GM12878 (cell line): ENCODE data around the gene NKAIN4. TPM values are rescaled to one million over a fixed set of nuclear protein-coding genes. Genes with fewer than 3 reads are reported as not detected.

ENCODE experiments used
- ATAC-seq: fragments of 200-7000 bp; cut with Tn5 transposase; 3 replicates; pipeline ENCODE4 v1.9.1; 2020; ENCODE audit warnings: mild to moderate bottlenecking, moderate library complexity
- BruUV-seq: library from RNA; stranded (reverse); fragments of 400-500 nt; replicated peaks from 2 replicates; lab custom pipeline; 2021; lab: Mats Ljungman, UMichigan
- CTCF ChIA-PET: fragments of 300-600 bp; sonication (Branson Sonifier 250); formaldehyde crosslinking; extraction: SDS; loops from one replicate; lab custom pipeline; 2021; ENCODE audit warnings: inconsistent platforms; lab: Yijun Ruan, JAX
- POLR2A ChIA-PET: fragments of 350-600 bp; formaldehyde crosslinking; extraction: SDS; loops from one replicate; lab custom pipeline; 2021; ENCODE audit warnings: inconsistent platforms; lab: Charles Lee
- RAD21 ChIA-PET: fragments of 300-600 bp; sonication (Branson Sonifier 250); formaldehyde crosslinking; loops from one replicate; lab custom pipeline; 2023; ENCODE audit warnings: antibody characterized with exemption; ENCODE audit not compliant: unreplicated experiment; lab: Charles Lee
- SMC1A ChIA-PET: fragments of 300-600 bp; sonication (Branson Sonifier 250); formaldehyde crosslinking; loops from one replicate; lab custom pipeline; 2023; ENCODE audit not compliant: unreplicated experiment, uncharacterized antibody; lab: Charles Lee
- DNase-seq: peaks from one replicate; pipeline ENCODE4 v3.0.0-alpha.2; 2011; ENCODE audit warnings: low read depth, low spot score
- FAIRE-seq: peaks from 3 replicates; lab custom pipeline; 2011; peaks lifted over from hg19 to GRCh38; lab: Jason Lieb, UNC
- H2AFZ ChIP-seq: 2 replicates; pipeline ENCODE4 v1.6.0; 2011; ENCODE audit warnings: low read depth, low read length, control low read depth; ENCODE audit not compliant: control insufficient read depth
- H3K27ac ChIP-seq: 2 replicates; pipeline ENCODE4 v1.5.1; 2011; ENCODE audit warnings: control low read depth; ENCODE audit not compliant: control insufficient read depth, insufficient read depth
- H3K27me3 ChIP-seq, 2 experiments: replicated peaks in 1 of 2; 2 replicates each; pipeline versions ENCODE4 v1.6.0 to v1.6.1; 2011; ENCODE audit warnings: low read length in 1 of 2; ENCODE audit not compliant: control insufficient read depth in 2 of 2, insufficient read depth in 2 of 2
- H3K36me3 ChIP-seq, 2 experiments: 2 replicates each; pipeline ENCODE4 v1.5.1; 2011; ENCODE audit warnings: low read length in 1 of 2; ENCODE audit not compliant: control insufficient read depth in 2 of 2, insufficient read depth in 2 of 2
- H3K4me1 ChIP-seq: 2 replicates; pipeline ENCODE4 v1.6.1; 2011; ENCODE audit warnings: mild to moderate bottlenecking, low read length, moderate library complexity, mixed read lengths; ENCODE audit not compliant: control insufficient read depth, insufficient read depth
- H3K4me2 ChIP-seq: 2 replicates; pipeline ENCODE4 v1.6.0; 2011; ENCODE audit warnings: control low read depth; ENCODE audit not compliant: control insufficient read depth, insufficient read depth
- H3K4me3 ChIP-seq: fragments of 200-600 bp; sonication (generic); 2 replicates; pipeline ENCODE4 v1.5.1; 2016
- H3K79me2 ChIP-seq: 2 replicates; pipeline ENCODE4 v1.6.0; 2011; ENCODE audit warnings: low read length; ENCODE audit not compliant: control insufficient read depth, insufficient read depth
- H3K9ac ChIP-seq: 2 replicates; pipeline ENCODE4 v1.8.0; 2011; ENCODE audit warnings: low read length, control low read depth, mixed read lengths; ENCODE audit not compliant: control insufficient read depth, insufficient read depth
- H3K9me3 ChIP-seq: replicated peaks from 3 replicates; pipeline ENCODE4 v1.5.1; 2011; ENCODE audit warnings: mild to moderate bottlenecking, low read length; ENCODE audit not compliant: control insufficient read depth, insufficient read depth
- H4K20me1 ChIP-seq: 2 replicates; pipeline ENCODE4 v1.6.0; 2011; ENCODE audit not compliant: control insufficient read depth, insufficient read depth
- CBX3 ChIP-seq: fragments of 200-600 bp; sonication (generic); IDR thresholded peaks from 2 replicates; pipeline ENCODE4 v1.6.1; 2016; ENCODE audit warnings: low read depth, borderline replicate concordance
- FOS ChIP-seq: IDR thresholded peaks from 3 replicates; pipeline ENCODE4 v1.6.1; 2011; ENCODE audit warnings: borderline replicate concordance; ENCODE audit not compliant: insufficient read length; ENCODE audit errors: extremely low read depth
- HSF1 ChIP-seq: fragments of 150-350 bp; IDR thresholded peaks from 2 replicates; pipeline ENCODE4 v1.6.1; 2014; ENCODE audit warnings: mild to moderate bottlenecking, low read depth, low read length
- IKZF1 ChIP-seq: fragments of 450-650 bp; conservative IDR thresholded peaks from 2 replicates; pipeline ENCODE4 v1.6.1; 2017; ENCODE audit warnings: antibody characterized with exemption, mild to moderate bottlenecking
- KDM1A ChIP-seq: fragments of 200-600 bp; sonication (generic); IDR thresholded peaks from 2 replicates; pipeline ENCODE4 v1.6.1; 2016; ENCODE audit warnings: borderline replicate concordance
- NFIC ChIP-seq: IDR thresholded peaks from 2 replicates; pipeline ENCODE4 v1.6.1; 2012; ENCODE audit warnings: low read depth, mild to moderate bottlenecking, inconsistent platforms, low read length, moderate library complexity
- NRF1 ChIP-seq: conservative IDR thresholded peaks from 2 replicates; pipeline ENCODE4 v1.6.1; 2011; ENCODE audit warnings: mild to moderate bottlenecking, low read depth, low read length, improper control_type of control experiment
- SPI1 ChIP-seq: IDR thresholded peaks from 2 replicates; pipeline ENCODE4 v1.6.1; 2011; ENCODE audit warnings: low read depth, mild to moderate bottlenecking, low read length, moderate library complexity, borderline replicate concordance; ENCODE audit not compliant: insufficient read depth
- TAF1 ChIP-seq: IDR thresholded peaks from 2 replicates; pipeline ENCODE4 v1.6.1; 2011; ENCODE audit warnings: mild to moderate bottlenecking, low read depth, low read length, borderline replicate concordance
- TCF3 ChIP-seq: IDR thresholded peaks from 2 replicates; pipeline ENCODE4 v1.6.1; 2012; ENCODE audit warnings: low read depth, mild to moderate bottlenecking, low read length, borderline replicate concordance; ENCODE audit not compliant: insufficient read depth
- YBX1 ChIP-seq: fragments of 450-650 bp; IDR thresholded peaks from 2 replicates; pipeline ENCODE4 v1.6.1; 2016; ENCODE audit warnings: antibody characterized with exemption
- YY1 ChIP-seq: IDR thresholded peaks from 2 replicates; pipeline ENCODE4 v1.6.1; 2011; ENCODE audit warnings: low read depth, mild to moderate bottlenecking, low read length
- ZBTB33 ChIP-seq: fragments of 450-650 bp; IDR thresholded peaks from 2 replicates; pipeline ENCODE4 v1.6.1; 2017; ENCODE audit warnings: mild to moderate bottlenecking
- WGBS: methylation state at CpG from one replicate; pipeline ENCODE4 v1.1.6; 2016; ENCODE audit warnings: low lambda C conversion rate; ENCODE audit not compliant: insufficient replicate concordance, insufficient coverage; ENCODE audit errors: missing lambda C conversion rate; 5-methylcytosine and 5-hydroxymethylcytosine counted together
- in situ Hi-C: fragments of 300-500 bp; cut with MboI; formaldehyde crosslinking; loops from 9 replicates; pipeline ENCODE4 v1.14.3; 2018; ENCODE audit warnings: mixed read lengths
- intact Hi-C: fragments of 100-400 bp; cut with micrococcal nuclease; formaldehyde crosslinking; loops from one replicate; pipeline ENCODE4 v1.14.2; 2022; ENCODE audit not compliant: unreplicated experiment
- polyA plus RNA-seq, 11 experiments: library from polyadenylated mRNA; depleted of rRNA in 4 of 11; unstranded in 6 of 11; stranded (reverse) in 5 of 11; fragments of >200 nt; fragmentation: Nextera tagmentation in 4 of 11; fragmentation: Illumina TruSeq in 1 of 11; extraction: Ambion mirVana in 4 of 11; extraction: Trizol in 1 of 11; gene quantifications; 1 replicate in 1 of 11; 2 replicates in 10 of 11; pipeline versions ENCODE4 v1.2.1 to v1.2.3, GENCODE V29; 2011 to 2016; ENCODE audit warnings: inconsistent platforms in 2 of 11, missing spikeins in 2 of 11, low read depth in 1 of 11
- total RNA-seq, 4 experiments: library from RNA; depleted of rRNA in 3 of 4; stranded (reverse); fragments of >200 nt in 3 of 4; fragmentation: Illumina TruSeq in 1 of 4; extraction: Trizol in 1 of 4; gene quantifications; 2 replicates each; pipeline versions ENCODE4 v1.2.1 to v1.2.3, GENCODE V29; 2013 to 2021
- TF ChIP-seq, protein P1 (sequence below): fragments of 450-650 bp; IDR thresholded peaks from 2 replicates; pipeline ENCODE4 v1.6.1; 2018; ENCODE audit warnings: mild to moderate bottlenecking, low read depth, moderate library complexity; ENCODE audit not compliant: partially characterized antibody

Gene NKAIN4
- total and polyA plus RNA-seq, 10 of the 15 experiments (the other 5 are each of a cell fraction or from before 2014, with no cell fraction given): 0.11 TPM; not detected in 9

DNA sequence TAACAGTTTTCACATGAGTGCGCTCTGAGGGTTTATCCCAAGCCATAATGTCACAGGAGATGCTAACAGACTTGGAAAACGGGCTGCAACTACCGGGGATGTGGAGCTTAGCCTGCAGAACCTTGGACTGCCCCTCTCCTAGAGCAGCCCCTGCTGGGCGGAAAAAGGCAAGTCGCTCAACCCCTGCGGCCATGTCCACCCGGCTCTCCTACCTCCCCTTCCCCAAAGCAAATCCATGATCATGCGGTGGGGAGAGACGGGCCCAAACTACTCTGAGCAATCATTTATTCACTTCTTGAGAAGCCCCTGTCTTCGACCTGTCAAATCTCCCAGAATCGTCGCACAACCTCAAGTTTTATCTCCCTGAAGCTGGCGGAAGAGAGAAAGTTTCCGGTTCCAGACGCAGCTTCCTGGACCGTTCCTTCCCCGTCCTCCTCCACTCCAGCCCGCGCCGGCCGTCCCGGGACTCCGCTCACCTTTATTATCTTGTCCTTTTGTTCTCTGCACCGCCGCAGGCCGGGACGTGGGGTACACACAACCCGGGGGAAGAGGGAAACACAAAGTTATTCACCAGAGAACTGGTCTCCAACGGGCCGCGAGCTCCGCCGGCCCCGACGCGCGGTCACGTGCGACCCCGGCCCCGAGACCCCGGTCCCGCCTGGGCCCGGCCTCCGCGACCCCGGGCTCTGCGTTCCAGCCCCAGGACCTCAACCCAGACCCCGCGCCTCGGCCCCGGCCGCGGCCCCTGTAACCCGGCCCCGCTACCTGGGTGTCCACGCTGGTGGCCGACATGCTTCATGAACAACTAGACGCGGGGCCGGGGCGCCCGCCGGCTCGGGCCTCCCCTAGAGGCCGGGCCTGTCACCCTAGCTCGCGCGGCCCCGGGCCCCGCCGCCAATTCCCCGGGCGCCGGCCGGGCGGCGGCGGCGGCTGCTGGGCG is 38.9 kb downstream of the NKAIN4 start (continued):
- TF ChIP-seq HSF1: no peak
- TF ChIP-seq, protein P1, sequence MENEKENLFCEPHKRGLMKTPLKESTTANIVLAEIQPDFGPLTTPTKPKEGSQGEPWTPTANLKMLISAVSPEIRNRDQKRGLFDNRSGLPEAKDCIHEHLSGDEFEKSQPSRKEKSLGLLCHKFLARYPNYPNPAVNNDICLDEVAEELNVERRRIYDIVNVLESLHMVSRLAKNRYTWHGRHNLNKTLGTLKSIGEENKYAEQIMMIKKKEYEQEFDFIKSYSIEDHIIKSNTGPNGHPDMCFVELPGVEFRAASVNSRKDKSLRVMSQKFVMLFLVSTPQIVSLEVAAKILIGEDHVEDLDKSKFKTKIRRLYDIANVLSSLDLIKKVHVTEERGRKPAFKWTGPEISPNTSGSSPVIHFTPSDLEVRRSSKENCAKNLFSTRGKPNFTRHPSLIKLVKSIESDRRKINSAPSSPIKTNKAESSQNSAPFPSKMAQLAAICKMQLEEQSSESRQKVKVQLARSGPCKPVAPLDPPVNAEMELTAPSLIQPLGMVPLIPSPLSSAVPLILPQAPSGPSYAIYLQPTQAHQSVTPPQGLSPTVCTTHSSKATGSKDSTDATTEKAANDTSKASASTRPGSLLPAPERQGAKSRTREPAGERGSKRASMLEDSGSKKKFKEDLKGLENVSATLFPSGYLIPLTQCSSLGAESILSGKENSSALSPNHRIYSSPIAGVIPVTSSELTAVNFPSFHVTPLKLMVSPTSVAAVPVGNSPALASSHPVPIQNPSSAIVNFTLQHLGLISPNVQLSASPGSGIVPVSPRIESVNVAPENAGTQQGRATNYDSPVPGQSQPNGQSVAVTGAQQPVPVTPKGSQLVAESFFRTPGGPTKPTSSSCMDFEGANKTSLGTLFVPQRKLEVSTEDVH: no peak
- TF ChIP-seq YY1: peak; percentile 86
- TF ChIP-seq YBX1: no peak

GRCh38 chr20:63214514-63214913 is 39.7 kb downstream of the NKAIN4 start:
- Histone ChIP-seq H3K4me2 (peak overlapping the region; percentile 97), H3K36me3 (peaks cover 6 to 14% of the 10 kb centered on the region in 2 experiments; a peak in 3 of 4 replicates), H3K9me3 (no peaks in the 10 kb centered on the region), H2AFZ (no peak overlapping the region), H3K4me3 (peak overlapping the region; percentile 96), H3K27ac (no peak overlapping the region), H3K4me1 (peaks cover 15% of the 10 kb centered on the region), H4K20me1 (peaks cover 3% of the 10 kb centered on the region; the same call in 1 of the 2 replicates), H3K27me3 (no peaks in the 10 kb centered on the region), H3K79me2 (peaks cover 47% of the 10 kb centered on the region), H3K9ac (peak overlapping the region; percentile 96; the same call in 1 of the 2 replicates)
- ChIA-PET SMC1A (interaction anchor here (1.2 kb wide), 1 partner anchor 8 kb away, joined by 3 read pairs; no protein-coding TSS in a partner anchor), RAD21 (interaction anchor here (1.1 to 1.8 kb wide), 4 partner anchors 16 to 242 kb away, joined by 3 to 6 read pairs (median 5); no protein-coding TSS in a partner anchor), CTCF (interaction anchor here (0.9 to 2.2 kb wide), 11 partner anchors 9 to 242 kb away, joined by 3 to 12 read pairs (median 6); no protein-coding TSS in a partner anchor), POLR2A (interaction anchor here (0.6 to 0.8 kb wide), 2 partner anchors 205 to 802 kb away, joined by 3 to 4 read pairs; no protein-coding TSS in a partner anchor)
- TF ChIP-seq TCF3 (no peak), NRF1 (no peak), NFIC (no peak), ZBTB33 (no peak), SPI1 (no peak), CBX3 (no peak), FOS (no peak), TAF1 (no peak), KDM1A (no peak), IKZF1 (no peak)
- WGBS: 93% methylated on average over 6 of the region's 6 CpGs
- ATAC-seq (no peak), FAIRE-seq (no peak), DNase-seq (no peak)
- BruUV-seq: no TSS peak
- intact Hi-C loops: no loop called here
- in situ Hi-C loops: no loop called here
